H1 (cell line): ENCODE data around the gene RFPL2. TPM values are rescaled to one million over a fixed set of nuclear protein-coding genes. Genes with fewer than 3 reads are reported as not detected.

Experiments used
- CTCF ChIA-PET: fragments of 300-600 bp; sonication (Branson Sonifier 250); formaldehyde crosslinking; loops from one replicate; lab custom pipeline; 2021; ENCODE audit not compliant: partially characterized antibody; lab: Charles Lee
- POLR2A ChIA-PET: fragments of 300-600 bp; sonication (Branson Sonifier 250); formaldehyde crosslinking; loops from one replicate; lab custom pipeline; 2021; ENCODE audit warnings: inconsistent platforms; ENCODE audit not compliant: partially characterized antibody; lab: Charles Lee
- DNase-seq, 2 experiments: peaks; one replicate each; pipeline versions ENCODE4 v3.0.0 to v3.0.0-alpha.2; 2010 to 2022; ENCODE audit warnings: low spot score in 2 of 2, low read depth in 1 of 2, mixed read lengths in 1 of 2
- FAIRE-seq: peaks from 2 replicates; lab custom pipeline; 2011; peaks lifted over from hg19 to GRCh38; lab: Jason Lieb, UNC
- H2AFZ ChIP-seq: 2 replicates; pipeline ENCODE4 v1.8.1; 2012; ENCODE audit warnings: low read length, inconsistent platforms
- H2AK5ac ChIP-seq: 2 replicates; pipeline ENCODE4 v1.6.1; 2013; ENCODE audit warnings: low read depth, low read length
- H2BK120ac ChIP-seq: replicated peaks from 2 replicates; pipeline ENCODE3; 2013; ENCODE audit warnings: low read depth, low read length, inconsistent platforms
- H2BK12ac ChIP-seq: 2 replicates; pipeline ENCODE4 v1.6.1; 2013; ENCODE audit warnings: low read depth, low read length
- H2BK15ac ChIP-seq: 2 replicates; pipeline ENCODE4 v1.6.1; 2013; ENCODE audit warnings: low read length
- H2BK20ac ChIP-seq: 2 replicates; pipeline ENCODE4 v1.6.1; 2013; ENCODE audit warnings: low read length
- H2BK5ac ChIP-seq: 2 replicates; pipeline ENCODE4 v1.6.1; 2013; ENCODE audit warnings: low read depth, low read length
- H3K14ac ChIP-seq: 2 replicates; pipeline ENCODE4 v1.6.1; 2013; ENCODE audit warnings: inconsistent platforms; ENCODE audit not compliant: insufficient read length
- H3K18ac ChIP-seq: 2 replicates; pipeline ENCODE4 v1.6.1; 2013; ENCODE audit warnings: low read length; ENCODE audit errors: extremely low read depth
- H3K23ac ChIP-seq: 2 replicates; pipeline ENCODE4 v1.6.1; 2013; ENCODE audit warnings: inconsistent platforms; ENCODE audit not compliant: insufficient read length
- H3K23me2 ChIP-seq: 2 replicates; pipeline ENCODE4 v1.6.1; 2013; ENCODE audit warnings: low read depth, low read length
- H3K27ac ChIP-seq: 2 replicates; pipeline ENCODE4 v1.6.1; 2011; ENCODE audit warnings: low read depth, low read length, inconsistent platforms
- H3K27me3 ChIP-seq, 4 experiments: replicated peaks in 1 of 4; 1 replicate in 1 of 4; 2 replicates in 3 of 4; pipeline versions ENCODE4 v1.6.1 to v1.8.1; 2011 to 2013; ENCODE audit warnings: low read length in 3 of 4, mild to moderate bottlenecking in 3 of 4, inconsistent platforms in 2 of 4, mixed read lengths in 2 of 4, moderate library complexity in 1 of 4; ENCODE audit not compliant: control insufficient read depth in 3 of 4, insufficient read depth in 3 of 4; ENCODE audit errors: extremely low read depth in 1 of 4
- H3K36me3 ChIP-seq, 4 experiments: 2 replicates each; pipeline versions ENCODE4 v1.6.1 to v1.8.1; 2011 to 2013; ENCODE audit warnings: mild to moderate bottlenecking in 4 of 4, low read length in 3 of 4, moderate library complexity in 2 of 4, control low read depth in 1 of 4, inconsistent platforms in 1 of 4; ENCODE audit not compliant: insufficient read depth in 4 of 4, control insufficient read depth in 2 of 4
- H3K4ac ChIP-seq: replicated peaks from 2 replicates; pipeline ENCODE3; 2013; ENCODE audit warnings: low read length, low read depth, mixed read lengths, inconsistent platforms; ENCODE audit not compliant: insufficient read length
- H3K4me1 ChIP-seq, 4 experiments: replicated peaks in 1 of 4; 1 replicate in 1 of 4; 2 replicates in 3 of 4; pipeline versions ENCODE4 v1.6.1 to v1.8.1; 2011 to 2013; ENCODE audit warnings: low read length in 3 of 4, inconsistent platforms in 2 of 4, mixed read lengths in 1 of 4; ENCODE audit not compliant: insufficient read depth in 4 of 4, control insufficient read depth in 3 of 4
- H3K4me2 ChIP-seq, 2 experiments: 2 replicates each; pipeline versions ENCODE4 v1.6.1 to v1.8.1; 2011 to 2013; ENCODE audit warnings: low read depth in 2 of 2, low read length in 2 of 2, control low read depth in 1 of 2, inconsistent platforms in 1 of 2, mild to moderate bottlenecking in 1 of 2; ENCODE audit not compliant: insufficient read depth in 1 of 2
- H3K4me3 ChIP-seq, 4 experiments: fragments of 200-600, 300-600 bp in 1 of 4; sonication (generic), shearing (Covaris generic), sonication (Bioruptor Twin) in 1 of 4; 2 replicates each; pipeline versions ENCODE4 v1.5.1 to v1.8.1; 2011 to 2016; ENCODE audit warnings: low read length in 4 of 4, low read depth in 3 of 4, control low read depth in 2 of 4, inconsistent platforms in 2 of 4, mild to moderate bottlenecking in 2 of 4, mixed read lengths in 1 of 4, moderate library complexity in 1 of 4; ENCODE audit not compliant: insufficient read depth in 2 of 4; ENCODE audit errors: extremely low read depth in 1 of 4
- H3K56ac ChIP-seq: replicated peaks from 2 replicates; pipeline ENCODE3; 2013; ENCODE audit warnings: low read depth, mild to moderate bottlenecking, mixed read lengths, low read length, inconsistent platforms; ENCODE audit not compliant: insufficient read length
- H3K79me1 ChIP-seq: 2 replicates; pipeline ENCODE4 v1.6.1; 2013; ENCODE audit warnings: low read depth, low read length, control low read depth
- H3K79me2 ChIP-seq, 2 experiments: 2 replicates each; pipeline versions ENCODE4 v1.6.1 to v1.8.1; 2012 to 2013; ENCODE audit warnings: low read length in 2 of 2, mild to moderate bottlenecking in 2 of 2, inconsistent platforms in 1 of 2; ENCODE audit not compliant: insufficient read depth in 2 of 2, control insufficient read depth in 1 of 2
- H3K9ac ChIP-seq, 4 experiments: replicated peaks in 1 of 4; 1 replicate in 1 of 4; 2 replicates in 3 of 4; pipeline versions ENCODE4 v1.6.1 to v1.8.1; 2011 to 2013; ENCODE audit warnings: low read depth in 3 of 4, low read length in 3 of 4, control low read depth in 2 of 4, mild to moderate bottlenecking in 2 of 4, moderate library complexity in 2 of 4, inconsistent platforms in 1 of 4; ENCODE audit errors: extremely low read depth in 1 of 4
- H3K9me3 ChIP-seq, 2 experiments: 2 replicates each; pipeline versions ENCODE4 v1.6.1 to v1.8.1; 2012 to 2013; ENCODE audit warnings: mild to moderate bottlenecking in 2 of 2, moderate library complexity in 2 of 2, control low read depth in 1 of 2, inconsistent platforms in 1 of 2, low read depth in 1 of 2, low read length in 1 of 2, mixed read lengths in 1 of 2; ENCODE audit not compliant: insufficient read depth in 2 of 2
- H4K20me1 ChIP-seq, 2 experiments: replicated peaks in 1 of 2; 2 replicates each; pipeline versions ENCODE3 to v1.8.1; 2011 to 2013; ENCODE audit warnings: inconsistent platforms in 2 of 2, low read length in 2 of 2, mild to moderate bottlenecking in 1 of 2; ENCODE audit not compliant: insufficient read depth in 2 of 2, control insufficient read depth in 1 of 2
- H4K5ac ChIP-seq: 2 replicates; pipeline ENCODE4 v1.6.1; 2013; ENCODE audit warnings: low read length, low read depth, mixed read lengths, inconsistent platforms; ENCODE audit not compliant: insufficient read length
- H4K8ac ChIP-seq: 2 replicates; pipeline ENCODE4 v1.8.0; 2013; ENCODE audit warnings: mild to moderate bottlenecking, moderate library complexity, low read length, inconsistent platforms; ENCODE audit not compliant: insufficient read depth; ENCODE audit errors: extremely low read depth
- H4K91ac ChIP-seq: replicated peaks from 2 replicates; pipeline ENCODE3; 2013; ENCODE audit warnings: low read length, mixed read lengths, inconsistent platforms; ENCODE audit not compliant: insufficient read length
- CREB1 ChIP-seq: IDR thresholded peaks from 2 replicates; pipeline ENCODE4 v1.6.1; 2012; ENCODE audit warnings: inconsistent platforms
- RAD21 ChIP-seq, 2 experiments: IDR thresholded peaks in 1 of 2; conservative IDR thresholded peaks in 1 of 2; 2 replicates each; pipeline ENCODE4 v1.6.1; 2011; ENCODE audit warnings: low read depth in 2 of 2, low read length in 2 of 2, improper control_type of control experiment in 1 of 2, inconsistent platforms in 1 of 2, mild to moderate bottlenecking in 1 of 2, moderate library complexity in 1 of 2
- SAP30 ChIP-seq: fragments of 300-600 bp; sonication (generic); IDR thresholded peaks from 2 replicates; pipeline ENCODE4 v1.7.1; 2012; ENCODE audit warnings: low read length, moderate library complexity, mild to moderate bottlenecking, inconsistent platforms; ENCODE audit not compliant: insufficient read depth, insufficient replicate concordance
- SIN3A ChIP-seq, 2 experiments: IDR thresholded peaks in 1 of 2; conservative IDR thresholded peaks in 1 of 2; 2 replicates each; pipeline ENCODE4 v1.6.1; 2011 to 2012; ENCODE audit warnings: low read length in 2 of 2, improper control_type of control experiment in 1 of 2, low read depth in 1 of 2, mild to moderate bottlenecking in 1 of 2
- TAF1 ChIP-seq: IDR thresholded peaks from 2 replicates; pipeline ENCODE4 v1.6.1; 2011; ENCODE audit warnings: mild to moderate bottlenecking, low read depth, low read length
- YY1 ChIP-seq: IDR thresholded peaks from 2 replicates; pipeline ENCODE4 v1.6.1; 2011; ENCODE audit warnings: low read depth, mild to moderate bottlenecking, low read length
- WGBS, 2 experiments: shearing (Covaris generic) in 1 of 2; methylation state at CpG; one replicate each; pipeline versions ENCODE4 v1.1.6 to v1.1.7; 2013 to 2015; ENCODE audit warnings: low lambda C conversion rate in 2 of 2, mixed read lengths in 2 of 2, inconsistent platforms in 1 of 2, low coverage in 1 of 2, missing lambda C conversion rate in 1 of 2; ENCODE audit not compliant: insufficient replicate concordance in 2 of 2, insufficient coverage in 1 of 2, insufficient read length in 1 of 2; ENCODE audit errors: extremely low coverage in 1 of 2, missing lambda C conversion rate in 1 of 2; 5-methylcytosine and 5-hydroxymethylcytosine counted together
- polyA plus RNA-seq, 7 experiments: library from polyadenylated mRNA; depleted of rRNA in 3 of 7; stranded (reverse) in 5 of 7; unstranded in 2 of 7; fragments of >200 nt in 5 of 7; fragments of 200-250 nt in 2 of 7; gene quantifications; 1 replicate in 5 of 7; 2 replicates in 1 of 7; 4 replicates in 1 of 7; pipeline versions ENCODE4 v1.2.1 to v1.2.3, GENCODE V29; 2011 to 2013; ENCODE audit warnings: missing spikeins in 2 of 7, mixed read lengths in 2 of 7
- total RNA-seq: library from RNA; stranded (reverse); fragmentation: NEBNext Ultra II Directional; extraction: Animal tissue kit (Norgen Biotek cat#: 25700); gene quantifications from 2 replicates; pipeline ENCODE4 v1.2.1, GENCODE V29; 2021
- TF ChIP-seq, protein P1 (sequence below), 3 experiments: IDR thresholded peaks; 1 replicate in 2 of 3; 2 replicates in 1 of 3; pipeline versions ENCODE4 v1.5.1 to v1.6.1; 2011; ENCODE audit warnings: low read length in 3 of 3, mild to moderate bottlenecking in 3 of 3, inconsistent platforms in 2 of 3, low read depth in 1 of 3, moderate library complexity in 1 of 3; ENCODE audit not compliant: insufficient read depth in 1 of 3; ENCODE audit errors: control extremely low read depth in 1 of 3

Gene RFPL2
- total and polyA plus RNA-seq, 2 of the 8 experiments (the other 6 are each of a cell fraction or from before 2014, with no cell fraction given): 0.15 to 0.19 TPM

DNA sequence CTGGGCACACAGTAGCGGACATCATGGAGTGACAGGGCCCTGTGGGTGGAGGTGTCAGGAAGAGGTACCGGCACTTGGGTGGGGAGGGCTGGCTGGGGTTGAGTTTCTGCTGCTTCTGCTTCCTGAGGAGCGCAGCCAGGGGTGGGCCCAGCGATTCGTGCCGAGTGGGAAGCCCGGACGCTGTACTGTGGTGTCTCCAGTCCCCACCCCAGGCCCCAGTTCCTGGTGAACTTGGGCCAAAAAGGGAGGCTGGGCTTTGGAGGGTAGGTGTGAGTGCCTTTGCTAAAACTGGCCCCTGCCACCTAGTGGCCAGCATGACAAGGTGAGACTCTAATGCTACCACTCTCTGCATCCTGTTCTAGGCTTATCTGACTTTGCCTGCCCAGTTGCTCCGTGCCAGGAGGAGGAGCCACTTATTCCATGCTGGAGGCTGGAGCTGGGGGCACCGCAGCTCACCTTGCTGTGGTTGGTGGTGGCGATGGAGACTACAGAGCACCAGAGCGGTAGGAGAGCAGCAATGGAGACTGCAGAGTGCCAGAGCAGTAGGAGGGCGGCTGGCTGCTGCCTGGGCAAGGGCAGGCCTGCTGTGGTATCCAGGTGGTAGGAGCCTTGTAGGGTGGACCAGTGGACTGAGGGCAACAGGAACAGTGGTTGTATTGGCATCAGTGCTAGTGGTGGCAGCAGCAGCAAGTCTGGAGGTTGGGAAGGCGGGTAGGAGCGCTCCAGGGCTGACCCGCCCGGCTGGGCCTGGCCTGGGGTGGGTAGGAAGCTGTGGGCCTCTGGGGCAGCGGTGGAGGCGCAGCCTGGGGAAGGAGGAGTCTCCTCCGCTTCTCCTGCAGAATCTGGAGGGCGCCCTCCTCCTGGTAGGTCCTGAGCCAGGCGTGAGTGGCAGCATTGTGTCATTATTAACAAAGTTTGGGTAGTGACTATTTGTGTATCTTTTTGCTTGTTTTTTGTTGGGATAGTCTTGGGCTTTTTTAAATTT, 2.2 kb upstream of the RFPL2 start:
- Histone ChIP-seq H3K79me1 (no peaks in the 10 kb centered on the region), H4K91ac (peak overlapping the region; percentile 46), H3K4me1 (peaks cover 0 to 29% (median 15%) of the 10 kb centered on the region in 4 experiments; a peak in 5 of 7 replicates), H3K4ac (no peak overlapping the region), H4K20me1 (peaks cover 0 to 4% of the 10 kb centered on the region in 2 experiments), H3K79me2 (no peaks in the 10 kb centered on the region), H3K14ac (no peak overlapping the region), H4K5ac (no peak overlapping the region), H3K56ac (no peak overlapping the region), H2BK120ac (no peak overlapping the region), H2AK5ac (no peak overlapping the region), H3K18ac (no peak overlapping the region), H3K9me3 (no peaks in the 10 kb centered on the region), H2BK12ac (peak overlapping the region; percentile 80; the same call in 1 of the 2 replicates), H2BK15ac (peak overlapping the region; percentile 97; the same call in 1 of the 2 replicates), H4K8ac (no peak overlapping the region), H2BK20ac (no peak overlapping the region), H3K4me2 (no peak overlapping the region; a peak in 1 of 4 replicates), H2AFZ (peak overlapping the region; percentile 43; the same call in 1 of the 2 replicates), H3K27me3 (peaks cover 19 to 44% (median 38%) of the 10 kb centered on the region in 4 experiments), H2BK5ac (no peak overlapping the region), H3K4me3 (no peak overlapping the region), H3K27ac (no peak overlapping the region), H3K23me2 (peaks cover 20% of the 10 kb centered on the region), H3K9ac (no peak overlapping the region), H3K23ac (no peak overlapping the region), H3K36me3 (no peaks in the 10 kb centered on the region)
- ChIA-PET CTCF (interaction anchor here (0.6 to 3.8 kb wide), 22 partner anchors 11 to 268 kb away, joined by 3 to 22 read pairs (median 4); partner anchors contain the start of genes RFPL3 and RTCB), POLR2A (interaction anchor here (1.1 kb wide), 1 partner anchor 51 kb away, joined by 4 read pairs; no protein-coding TSS in a partner anchor)
- DNase-seq (peak in 1 of 2 experiments; percentile 61), FAIRE-seq (peak; percentile 52)
- 68% methylated on average over 21 of the region's 22 CpGs; no CpG with 5 or more reads in 1 of the 2 experiments for WGBS, 2 experiments
- TF ChIP-seq RAD21 (IDR thresholded peaks at IDR 0.05 in 1 of 2, conservative IDR thresholded peaks at IDR 0.05 in 1 of 2; ENCODE audit: low read depth in 2 of 2, low read length in 2 of 2) (peak; percentile 53 to 70), TAF1 (0 out of 2 replicates have a peak, but pooled peaks have one; percentile 16), CREB1 (peak; percentile 69), YY1 (0 out of 2 replicates have a peak, but pooled peaks have one; percentile 48), SIN3A (conservative IDR thresholded peaks at IDR 0.05 in 1 of 2, IDR thresholded peaks at IDR 0.05 in 1 of 2; ENCODE audit: low read depth in 1 of 2, low read length in 2 of 2) (no peak), SAP30 (no peak)
- TF ChIP-seq, protein P1, sequence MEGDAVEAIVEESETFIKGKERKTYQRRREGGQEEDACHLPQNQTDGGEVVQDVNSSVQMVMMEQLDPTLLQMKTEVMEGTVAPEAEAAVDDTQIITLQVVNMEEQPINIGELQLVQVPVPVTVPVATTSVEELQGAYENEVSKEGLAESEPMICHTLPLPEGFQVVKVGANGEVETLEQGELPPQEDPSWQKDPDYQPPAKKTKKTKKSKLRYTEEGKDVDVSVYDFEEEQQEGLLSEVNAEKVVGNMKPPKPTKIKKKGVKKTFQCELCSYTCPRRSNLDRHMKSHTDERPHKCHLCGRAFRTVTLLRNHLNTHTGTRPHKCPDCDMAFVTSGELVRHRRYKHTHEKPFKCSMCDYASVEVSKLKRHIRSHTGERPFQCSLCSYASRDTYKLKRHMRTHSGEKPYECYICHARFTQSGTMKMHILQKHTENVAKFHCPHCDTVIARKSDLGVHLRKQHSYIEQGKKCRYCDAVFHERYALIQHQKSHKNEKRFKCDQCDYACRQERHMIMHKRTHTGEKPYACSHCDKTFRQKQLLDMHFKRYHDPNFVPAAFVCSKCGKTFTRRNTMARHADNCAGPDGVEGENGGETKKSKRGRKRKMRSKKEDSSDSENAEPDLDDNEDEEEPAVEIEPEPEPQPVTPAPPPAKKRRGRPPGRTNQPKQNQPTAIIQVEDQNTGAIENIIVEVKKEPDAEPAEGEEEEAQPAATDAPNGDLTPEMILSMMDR (IDR thresholded peaks at IDR 0.05; ENCODE audit: control extremely low read depth in 1 of 3, insufficient read depth in 1 of 3, low read depth in 1 of 3, low read length in 3 of 3): peak; percentile 87 to 94 (median 91)
